ENCODE data around the gene KCNJ6.
"Not testable (repeated sequence)": the region's sequence is repeated elsewhere in the genome, so short reads cannot be mapped to it uniquely, and the experiment has no call there.

KCNJ6 gene

GRCh38 chr21:37921091-37921490, 4.8 kb upstream of the KCNJ6 start:
- no peak for TF ChIP-seq CTCF (IDR thresholded peaks at IDR 0.05; ENCODE audit: low read depth, low read length, missing control alignments)
- no peak for DNase-seq (ENCODE audit: low read depth)
- H3K4me3 ChIP-seq (ENCODE audit: low read depth, low read length), result no peak overlapping the region

- not testable (repeated sequence) for DNase-seq (ENCODE audit: low read depth); H3K4me3 ChIP-seq (ENCODE audit: low read depth, low read length)
Measured at GRCh38 chr21:37920302-37920701, 4.0 kb upstream of the KCNJ6 start.

DNA sequence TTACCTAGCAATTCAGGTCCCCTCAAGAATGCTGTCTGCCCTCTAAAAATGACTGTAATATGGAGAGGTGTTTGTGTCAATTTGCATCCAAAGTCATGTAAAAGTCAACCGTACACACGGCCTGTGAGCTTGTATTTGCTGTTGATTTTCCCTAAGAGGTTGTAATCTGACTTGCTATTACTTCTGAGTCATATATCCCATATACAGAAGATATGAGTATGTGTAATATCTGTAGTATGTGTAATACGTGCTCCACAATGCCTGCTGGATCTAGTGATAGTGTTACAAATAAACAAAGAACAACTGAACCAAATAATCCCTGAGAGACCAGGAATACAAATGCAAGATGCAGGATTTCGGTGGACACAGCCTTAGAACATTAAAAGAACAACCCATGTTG, 1.4 kb upstream of the KCNJ6 start:
- H3K4me3 ChIP-seq (ENCODE audit: low read depth, low read length), result no peak overlapping the region
- no peak for TF ChIP-seq CTCF (IDR thresholded peaks at IDR 0.05; ENCODE audit: low read depth, low read length, missing control alignments)

GRCh38 chr21:37915941-37916309, 332 bp downstream of the KCNJ6 start:
- no peak overlapping the region for H3K4me3 ChIP-seq (ENCODE audit: low read depth, low read length)
- no peak for TF ChIP-seq CTCF (IDR thresholded peaks at IDR 0.05; ENCODE audit: low read depth, low read length, missing control alignments)
- DNase-seq (ENCODE audit: low read depth), result no peak

More for the DNA sequence above, 1.4 kb upstream of the KCNJ6 start:
- DNase-seq (ENCODE audit: low read depth), result no peak

- no peak for DNase-seq (ENCODE audit: low read depth)
- H3K4me3 ChIP-seq (ENCODE audit: low read depth, low read length), result no peak overlapping the region
- TF ChIP-seq CTCF (IDR thresholded peaks at IDR 0.05; ENCODE audit: low read depth, low read length, missing control alignments), result no peak
Measured at GRCh38 chr21:37915497-37915911, 753 bp downstream of the KCNJ6 start.

GRCh38 chr21:37912616-37913015, 3.6 kb downstream of the KCNJ6 start:
- no peak for TF ChIP-seq CTCF (IDR thresholded peaks at IDR 0.05; ENCODE audit: low read depth, low read length, missing control alignments)
- no peak for DNase-seq (ENCODE audit: low read depth)
- no peak overlapping the region for H3K4me3 ChIP-seq (ENCODE audit: low read depth, low read length)

GRCh38 chr21:37909936-37910335, 6.3 kb downstream of the KCNJ6 start:
- no peak for DNase-seq (ENCODE audit: low read depth)
- H3K4me3 ChIP-seq (ENCODE audit: low read depth, low read length), result no peak overlapping the region
- no peak for TF ChIP-seq CTCF (IDR thresholded peaks at IDR 0.05; ENCODE audit: low read depth, low read length, missing control alignments)

- no peak for TF ChIP-seq CTCF (IDR thresholded peaks at IDR 0.05; ENCODE audit: low read depth, low read length, missing control alignments)
- H3K4me3 ChIP-seq (ENCODE audit: low read depth, low read length), result no peak overlapping the region
- no peak for DNase-seq (ENCODE audit: low read depth)
Measured at GRCh38 chr21:37908691-37909090, 7.6 kb downstream of the KCNJ6 start.

Data from GM12864 (cell line).